ENCODE results near the gene TJP2. TPM values are rescaled to one million over a fixed set of nuclear protein-coding genes. Genes with fewer than 3 reads are reported as not detected.

TJP2 gene
- total RNA-seq, 1 experiment from 2014 or later = 2.3 TPM

- Histone ChIP-seq H3K9ac (ENCODE audit: low read length) (no peak overlapping the region), H3K27ac (ENCODE audit: low read length) (no peak overlapping the region), H3K36me3 (ENCODE audit: insufficient read depth, low read length) (no peaks in the 10 kb centered on the region), H3K9me3 (ENCODE audit: low read length) (no peaks in the 10 kb centered on the region), H3K9me2 (replicated peaks; ENCODE audit: insufficient read depth, low read length) (no peaks in the 10 kb centered on the region), H2AFZ (ENCODE audit: low read length) (no peak overlapping the region), H3K27me3 (ENCODE audit: low read length) (no peaks in the 10 kb centered on the region), H3K79me2 (ENCODE audit: low read length) (no peaks in the 10 kb centered on the region), H4K20me1 (ENCODE audit: insufficient read depth, low read depth, low read length) (no peaks in the 10 kb centered on the region), H3K4me3 (ENCODE audit: low read length) (no peak overlapping the region), H3K4me2 (ENCODE audit: low read depth, low read length, poor library complexity, severe bottlenecking) (no peak overlapping the region), H3K4me1 (ENCODE audit: low read length) (no peaks in the 10 kb centered on the region)
- DNase-seq = no peak
Observed at GRCh38 chr9:69179037-69179436, 5.0 kb downstream of the TJP2 start.

DNA sequence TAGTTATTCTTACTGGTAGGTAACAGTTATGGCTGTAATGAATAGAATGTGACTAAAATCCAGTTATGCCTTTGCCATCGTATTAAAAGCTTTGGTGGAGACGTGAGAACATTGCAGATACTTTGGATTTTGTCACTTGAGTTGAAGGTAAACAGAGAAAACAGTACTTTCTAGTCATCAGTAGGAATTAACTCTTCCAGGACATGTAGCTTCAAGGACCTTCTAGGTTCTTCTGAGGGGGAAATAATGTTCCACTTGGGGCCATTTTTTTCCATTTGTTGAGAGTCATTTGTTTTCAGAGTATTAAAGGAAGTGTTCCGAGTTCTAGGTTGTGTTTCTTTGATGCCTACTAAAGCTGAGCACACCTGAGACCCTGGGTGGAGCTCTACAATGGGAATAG lies 6.1 kb downstream of the TJP2 start:
- Histone ChIP-seq H3K9me2 (replicated peaks; ENCODE audit: insufficient read depth, low read length) (no peaks in the 10 kb centered on the region), H3K79me2 (ENCODE audit: low read length) (no peaks in the 10 kb centered on the region)

DNA sequence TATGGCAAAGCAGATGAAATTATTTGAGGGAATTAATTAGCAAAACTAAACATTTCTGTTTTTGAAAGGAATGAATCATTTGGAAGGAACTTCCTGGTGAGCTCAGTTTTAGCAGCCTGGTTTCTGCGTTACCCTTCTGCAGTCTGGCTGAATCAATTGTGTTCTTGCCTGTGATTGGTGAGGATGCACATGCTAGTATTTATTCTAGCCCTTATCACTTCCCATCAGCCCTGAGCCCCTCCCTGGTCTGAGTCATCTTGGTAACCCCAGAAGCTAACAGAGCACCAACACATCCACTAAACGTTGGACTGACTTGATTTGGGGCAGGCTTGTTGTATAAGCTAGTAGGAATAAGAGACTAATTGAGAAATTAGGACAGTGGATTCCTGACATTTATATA lies 6.6 kb downstream of the TJP2 start:
- no peaks in the 10 kb centered on the region for H3K9me2 ChIP-seq (replicated peaks; ENCODE audit: insufficient read depth, low read length)
- H3K9me3 ChIP-seq (ENCODE audit: low read length) = no peaks in the 10 kb centered on the region
- H3K9ac ChIP-seq (ENCODE audit: low read length) = no peak overlapping the region
- no peaks in the 10 kb centered on the region for H3K4me1 ChIP-seq (ENCODE audit: low read length)
- DNase-seq = no peak
- no peak overlapping the region for H3K4me2 ChIP-seq (ENCODE audit: low read depth, low read length, poor library complexity, severe bottlenecking)
- no peaks in the 10 kb centered on the region for H3K27me3 ChIP-seq (ENCODE audit: low read length)
- H4K20me1 ChIP-seq (ENCODE audit: insufficient read depth, low read depth, low read length) = no peaks in the 10 kb centered on the region
- no peaks in the 10 kb centered on the region for H3K36me3 ChIP-seq (ENCODE audit: insufficient read depth, low read length)
- H2AFZ ChIP-seq (ENCODE audit: low read length) = no peak overlapping the region
- no peak overlapping the region for H3K27ac ChIP-seq (ENCODE audit: low read length)
- no peaks in the 10 kb centered on the region for H3K79me2 ChIP-seq (ENCODE audit: low read length)
- no peak overlapping the region for H3K4me3 ChIP-seq (ENCODE audit: low read length)

More for the DNA sequence above, 6.1 kb downstream of the TJP2 start:
- no peak overlapping the region for H3K27ac ChIP-seq (ENCODE audit: low read length)
- no peaks in the 10 kb centered on the region for H3K9me3 ChIP-seq (ENCODE audit: low read length)
- H4K20me1 ChIP-seq (ENCODE audit: insufficient read depth, low read depth, low read length) = no peaks in the 10 kb centered on the region
- no peak overlapping the region for H3K9ac ChIP-seq (ENCODE audit: low read length)
- no peaks in the 10 kb centered on the region for H3K27me3 ChIP-seq (ENCODE audit: low read length)
- H2AFZ ChIP-seq (ENCODE audit: low read length) = no peak overlapping the region
- no peak for DNase-seq
- no peak overlapping the region for H3K4me3 ChIP-seq (ENCODE audit: low read length)
- H3K4me1 ChIP-seq (ENCODE audit: low read length) = no peaks in the 10 kb centered on the region
- H3K36me3 ChIP-seq (ENCODE audit: insufficient read depth, low read length) = no peaks in the 10 kb centered on the region
- no peak overlapping the region for H3K4me2 ChIP-seq (ENCODE audit: low read depth, low read length, poor library complexity, severe bottlenecking)

- H3K9me2 ChIP-seq (replicated peaks; ENCODE audit: insufficient read depth, low read length) = no peaks in the 10 kb centered on the region
- H3K9ac ChIP-seq (ENCODE audit: low read length) = no peak overlapping the region
- H3K4me1 ChIP-seq (ENCODE audit: low read length) = no peaks in the 10 kb centered on the region
- H3K79me2 ChIP-seq (ENCODE audit: low read length) = no peaks in the 10 kb centered on the region
- no peak overlapping the region for H3K4me2 ChIP-seq (ENCODE audit: low read depth, low read length, poor library complexity, severe bottlenecking)
- H3K36me3 ChIP-seq (ENCODE audit: insufficient read depth, low read length) = no peaks in the 10 kb centered on the region
- H3K27ac ChIP-seq (ENCODE audit: low read length) = no peak overlapping the region
- no peaks in the 10 kb centered on the region for H4K20me1 ChIP-seq (ENCODE audit: insufficient read depth, low read depth, low read length)
- no peaks in the 10 kb centered on the region for H3K9me3 ChIP-seq (ENCODE audit: low read length)
- H3K27me3 ChIP-seq (ENCODE audit: low read length) = no peaks in the 10 kb centered on the region
- no peak for DNase-seq
- no peak overlapping the region for H3K4me3 ChIP-seq (ENCODE audit: low read length)
- H2AFZ ChIP-seq (ENCODE audit: low read length) = no peak overlapping the region
Observed at GRCh38 chr9:69181908-69182353, 7.9 kb downstream of the TJP2 start.

- Histone ChIP-seq H3K4me1 (ENCODE audit: low read length) (no peaks in the 10 kb centered on the region), H3K4me2 (ENCODE audit: low read depth, low read length, poor library complexity, severe bottlenecking) (no peak overlapping the region), H3K4me3 (ENCODE audit: low read length) (no peak overlapping the region), H2AFZ (ENCODE audit: low read length) (no peak overlapping the region), H4K20me1 (ENCODE audit: insufficient read depth, low read depth, low read length) (no peaks in the 10 kb centered on the region), H3K9ac (ENCODE audit: low read length) (no peak overlapping the region), H3K27me3 (ENCODE audit: low read length) (no peaks in the 10 kb centered on the region), H3K36me3 (ENCODE audit: insufficient read depth, low read length) (no peaks in the 10 kb centered on the region), H3K27ac (ENCODE audit: low read length) (no peak overlapping the region), H3K9me3 (ENCODE audit: low read length) (no peaks in the 10 kb centered on the region), H3K79me2 (ENCODE audit: low read length) (no peaks in the 10 kb centered on the region), H3K9me2 (replicated peaks; ENCODE audit: insufficient read depth, low read length) (no peaks in the 10 kb centered on the region)
- no peak for DNase-seq
Observed at GRCh38 chr9:69184266-69184665, 10.2 kb downstream of the TJP2 start.

DNA sequence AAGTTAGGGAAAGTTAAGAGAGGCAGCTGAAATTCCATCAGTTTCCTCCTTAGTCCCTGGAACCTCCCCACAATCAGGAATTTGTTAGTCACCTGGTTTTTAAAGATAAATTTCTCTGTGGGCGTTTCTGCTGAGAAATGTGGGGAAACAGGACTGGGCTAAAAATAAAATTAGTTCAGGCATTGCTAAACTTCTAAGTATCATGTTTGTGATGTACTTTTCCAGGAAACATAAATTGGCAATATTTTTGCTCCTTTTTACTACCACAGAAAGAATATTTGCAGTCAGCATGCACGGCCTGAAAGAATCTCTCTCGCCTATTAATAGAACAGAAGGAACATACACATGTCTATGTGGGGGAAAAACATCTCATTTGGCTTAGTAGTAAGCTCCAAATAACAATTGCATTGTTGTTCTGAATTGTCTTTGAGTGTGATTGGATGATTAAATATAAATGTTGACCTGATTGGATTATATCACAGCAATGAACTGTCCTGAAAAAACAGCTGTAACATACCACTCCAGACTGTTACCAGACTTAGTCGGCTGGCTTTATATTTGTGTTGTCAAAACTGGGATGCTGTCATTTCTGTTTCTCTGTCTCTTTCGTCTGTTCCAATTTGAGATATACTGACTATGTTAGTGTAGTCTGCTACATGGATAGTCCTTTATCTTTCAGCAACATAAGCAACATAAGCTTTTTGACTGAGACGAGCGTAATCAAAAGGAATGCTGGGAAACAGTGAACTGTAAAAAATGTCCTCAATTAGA lies 12.9 kb downstream of the TJP2 start:
- no peak overlapping the region for H3K27ac ChIP-seq (ENCODE audit: low read length)

GRCh38 chr9:69188975-69189374 lies 14.9 kb downstream of the TJP2 start:
- no peak overlapping the region for H3K4me2 ChIP-seq (ENCODE audit: low read depth, low read length, poor library complexity, severe bottlenecking)
- H3K9me3 ChIP-seq (ENCODE audit: low read length) = no peaks in the 10 kb centered on the region
- H3K9ac ChIP-seq (ENCODE audit: low read length) = no peak overlapping the region
- peaks cover 6% of the 10 kb centered on the region for H3K4me1 ChIP-seq (ENCODE audit: low read length)
- no peak for DNase-seq
- H3K27me3 ChIP-seq (ENCODE audit: low read length) = no peaks in the 10 kb centered on the region
- no peak overlapping the region for H2AFZ ChIP-seq (ENCODE audit: low read length)
- 0 out of 2 replicates have a peak, but pooled peaks cover 3% of the 10 kb centered on the region for H4K20me1 ChIP-seq (ENCODE audit: insufficient read depth, low read depth, low read length)
- H3K4me3 ChIP-seq (ENCODE audit: low read length) = no peak overlapping the region
- no peaks in the 10 kb centered on the region for H3K9me2 ChIP-seq (replicated peaks; ENCODE audit: insufficient read depth, low read length)
- no peak overlapping the region for H3K27ac ChIP-seq (ENCODE audit: low read length)
- no peaks in the 10 kb centered on the region for H3K36me3 ChIP-seq (ENCODE audit: insufficient read depth, low read length)
- no peaks in the 10 kb centered on the region for H3K79me2 ChIP-seq (ENCODE audit: low read length)

More for the DNA sequence above, 12.9 kb downstream of the TJP2 start:
- H3K4me2 ChIP-seq (ENCODE audit: low read depth, low read length, poor library complexity, severe bottlenecking) = no peak overlapping the region
- no peak for DNase-seq
- H4K20me1 ChIP-seq (ENCODE audit: insufficient read depth, low read depth, low read length) = no peaks in the 10 kb centered on the region
- no peaks in the 10 kb centered on the region for H3K36me3 ChIP-seq (ENCODE audit: insufficient read depth, low read length)
- H2AFZ ChIP-seq (ENCODE audit: low read length) = no peak overlapping the region
- no peaks in the 10 kb centered on the region for H3K27me3 ChIP-seq (ENCODE audit: low read length)
- no peak overlapping the region for H3K9ac ChIP-seq (ENCODE audit: low read length)
- no peaks in the 10 kb centered on the region for H3K79me2 ChIP-seq (ENCODE audit: low read length)
- no peaks in the 10 kb centered on the region for H3K9me2 ChIP-seq (replicated peaks; ENCODE audit: insufficient read depth, low read length)
- no peak overlapping the region for H3K4me3 ChIP-seq (ENCODE audit: low read length)
- no peaks in the 10 kb centered on the region for H3K9me3 ChIP-seq (ENCODE audit: low read length)
- H3K4me1 ChIP-seq (ENCODE audit: low read length) = peaks cover 6% of the 10 kb centered on the region

GRCh38 chr9:69190086-69190862 lies 16.2 kb downstream of the TJP2 start:
- H3K4me2 ChIP-seq (ENCODE audit: low read depth, low read length, poor library complexity, severe bottlenecking) = no peak overlapping the region
- H3K36me3 ChIP-seq (ENCODE audit: insufficient read depth, low read length) = no peaks in the 10 kb centered on the region

More at GRCh38 chr9:69190086-69190862, 16.2 kb downstream of the TJP2 start:
- Histone ChIP-seq H2AFZ (ENCODE audit: low read length) (no peak overlapping the region), H3K9me3 (ENCODE audit: low read length) (no peaks in the 10 kb centered on the region), H3K4me3 (ENCODE audit: low read length) (no peak overlapping the region), H3K9ac (ENCODE audit: low read length) (no peak overlapping the region), H3K79me2 (ENCODE audit: low read length) (no peaks in the 10 kb centered on the region), H3K4me1 (ENCODE audit: low read length) (peaks cover 15% of the 10 kb centered on the region), H4K20me1 (ENCODE audit: insufficient read depth, low read depth, low read length) (0 out of 2 replicates have a peak, but pooled peaks cover 5% of the 10 kb centered on the region), H3K9me2 (replicated peaks; ENCODE audit: insufficient read depth, low read length) (no peaks in the 10 kb centered on the region), H3K27ac (ENCODE audit: low read length) (no peak overlapping the region), H3K27me3 (ENCODE audit: low read length) (no peaks in the 10 kb centered on the region)
- peak; percentile 43 for DNase-seq
